Heart right ventricle (tissue), 16 donors: ENCODE results near the gene SOAT2. TPM values are rescaled to one million over a fixed set of nuclear protein-coding genes. Genes with fewer than 3 reads are reported as not detected.
A peak's percentile ranks its signal among the peaks of the same experiment; 100 is the strongest.

Experiments used
- ATAC-seq, 8 donors: fragments of 200-7000 bp; cut with Tn5 transposase; one replicate each; pipeline ENCODE4 v1.9.1; 2020; ENCODE audit warnings: mild to moderate bottlenecking in 8 of 8, moderate library complexity in 8 of 8, moderate number of reproducible peaks in 1 of 8
- DNase-seq, 2 donors: peaks; one replicate each; pipeline ENCODE4 v3.0.0-alpha.2; 2020
- H3K27ac ChIP-seq, 10 donors: fragments of 200-600 bp; sonication (generic) in 2 of 10; one replicate each; pipeline versions ENCODE4 v1.5.0 to v1.8.0; 2020 to 2022; ENCODE audit warnings: mild to moderate bottlenecking in 3 of 10
- H3K27me3 ChIP-seq, 7 donors: fragments of 200-600 bp; one replicate each; pipeline ENCODE4 v1.8.0; 2021 to 2022; ENCODE audit warnings: mild to moderate bottlenecking in 2 of 7
- H3K36me3 ChIP-seq, 9 donors: fragments of 200-600 bp; sonication (generic) in 1 of 9; one replicate each; pipeline versions ENCODE4 v1.5.0 to v1.8.0; 2020 to 2022; ENCODE audit warnings: mild to moderate bottlenecking in 2 of 9
- H3K4me1 ChIP-seq, 9 donors: fragments of 200-600 bp; sonication (generic) in 1 of 9; one replicate each; pipeline versions ENCODE4 v1.5.0 to v1.8.0; 2020 to 2022; ENCODE audit warnings: mild to moderate bottlenecking in 4 of 9
- H3K4me3 ChIP-seq, 10 donors: fragments of 200-600 bp; sonication (generic) in 2 of 10; one replicate each; pipeline versions ENCODE4 v1.5.0 to v1.8.0; 2020 to 2022; ENCODE audit warnings: mild to moderate bottlenecking in 7 of 10, moderate library complexity in 2 of 10
- H3K9me3 ChIP-seq, 11 donors: fragments of 200-600 bp in 10 of 11; sonication (generic) in 2 of 11; one replicate each; pipeline versions ENCODE4 v1.5.0 to v1.8.0; 2013 to 2022; ENCODE audit warnings: mild to moderate bottlenecking in 2 of 11, control low read depth in 1 of 11, moderate library complexity in 1 of 11
- WGBS, 2 donors: extraction: QIAGEN DNeasy Blood & Tissue Kit; methylation state at CpG; one replicate each; pipeline ENCODE4 v1.1.7; 2013; ENCODE audit warnings: inconsistent platforms in 1 of 2; 5-methylcytosine and 5-hydroxymethylcytosine counted together
- intact Hi-C, 10 donors: fragments of 100-400 bp; cut with DNase I; formaldehyde crosslinking; loops; one replicate each; pipeline versions ENCODE4 v1.11.1 to v1.14.2; 2022
- polyA plus RNA-seq, 2 donors: library from polyadenylated mRNA; stranded (reverse); fragments of 200-250 nt; gene quantifications; one replicate each; pipeline ENCODE4 v1.2.3, GENCODE V29; 2013
- total RNA-seq, 10 donors: library from RNA; stranded (reverse); fragmentation: NEBNext Ultra II Directional in 3 of 10; extraction: Animal tissue kit (Norgen Biotek cat#: 25700) in 3 of 10; gene quantifications; one replicate each; pipeline versions ENCODE4 v1.2.1 to v1.2.4, GENCODE V29; 2021 to 2023
- TF ChIP-seq, protein P1 (sequence below), 9 donors: fragments of 200-600 bp; sonication (generic) in 2 of 9; IDR thresholded peaks; one replicate each; pipeline versions ENCODE4 v1.5.0 to v1.8.0; 2021 to 2022; ENCODE audit warnings: antibody characterized with exemption in 9 of 9, mild to moderate bottlenecking in 5 of 9, moderate library complexity in 1 of 9
- donor health status: Arrhythmogenic right ventricular cardiomyopathy.
- donor health status: ischemic (EF 13 %, LVEDD 7.1; RV severe dilation, severe dysfunction).
- donor health status: healthy with polysubstance abuse.
- donor health status: DM: no; HTN: yes; CAD: no.
- donor health status: DM: no; HTN: no; CAD: no.
- donor health status: ischemic (EF 25% LVEDD 6.9; RV normal size, moderate dysfunction).
- donor health status: ischemic (EF 25% LVEDD 5.7; RV mildly dilated, moderate dysfunction).
- donor health status: healthy.
- donor health status: DM: yes; HTN: yes; CAD: no.
- donor health status: Ischemic cardiomyopathy.
- donor health status: ischemic (EF 35%, LVEDD 5.7; RV mildly dilated, moderate dysfunction).
- donor health status: nonischemic (EF 11% LVEDD 7.7; RV severe dilation, severe dysfunction).
- donor health status: DM: yes; HTN: yes; CAD: no.
- donor health status: PGD.
- donor health status: ischemic (EF 29% LVEDD 5.4; RV normal size, mild dysfunction).
- donor health status: nonischemic (EF 23%, LVEDD 6.1; RV moderate dilation, normal function).

Gene SOAT2
- total and polyA plus RNA-seq, 12 donors, result 0.03 TPM; not detected in 11

DNA sequence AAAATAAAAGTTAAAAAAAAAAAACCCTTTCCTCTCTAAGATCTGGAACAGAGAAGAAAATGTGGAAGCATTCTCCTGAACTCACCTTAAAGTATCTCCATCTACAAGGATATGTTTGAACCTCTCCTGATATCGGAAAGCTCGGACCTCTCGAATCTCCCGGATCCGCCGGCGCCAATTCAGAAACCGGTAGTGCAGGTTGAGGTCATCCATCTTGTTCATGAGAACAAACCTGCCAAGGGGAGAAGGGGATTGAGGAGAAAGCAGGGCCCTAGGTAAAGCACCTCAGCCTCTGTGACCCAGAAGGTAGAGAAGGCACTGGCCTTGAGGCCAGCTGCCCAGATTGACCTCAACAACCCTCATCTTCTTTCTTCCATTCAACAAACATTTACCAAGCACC is 26.3 kb upstream of the SOAT2 start:
- DNase-seq, result no peak
- Histone ChIP-seq H3K36me3 (peaks cover 0 to 51% (median 23%) of the 10 kb centered on the region in 9 donors), H3K27ac (peak overlapping the region in 1 of 10 donors; percentile 48), H3K4me3 (no peak overlapping the region), H3K9me3 (no peaks in the 10 kb centered on the region), H3K4me1 (peaks cover 21 to 63% (median 48%) of the 10 kb centered on the region in 9 donors), H3K27me3 (no peaks in the 10 kb centered on the region)
- intact Hi-C loops, result loop anchor here in 1 of 10 donors (10.0 kb wide), 1 partner anchor 218 kb away; the partner anchor contains the start of genes MYG1 and PFDN5
- ATAC-seq, result no peak
- WGBS, 2 donors, result 95 to 98% methylated on average over 8 of the region's 8 CpGs
- TF ChIP-seq, protein P1, sequence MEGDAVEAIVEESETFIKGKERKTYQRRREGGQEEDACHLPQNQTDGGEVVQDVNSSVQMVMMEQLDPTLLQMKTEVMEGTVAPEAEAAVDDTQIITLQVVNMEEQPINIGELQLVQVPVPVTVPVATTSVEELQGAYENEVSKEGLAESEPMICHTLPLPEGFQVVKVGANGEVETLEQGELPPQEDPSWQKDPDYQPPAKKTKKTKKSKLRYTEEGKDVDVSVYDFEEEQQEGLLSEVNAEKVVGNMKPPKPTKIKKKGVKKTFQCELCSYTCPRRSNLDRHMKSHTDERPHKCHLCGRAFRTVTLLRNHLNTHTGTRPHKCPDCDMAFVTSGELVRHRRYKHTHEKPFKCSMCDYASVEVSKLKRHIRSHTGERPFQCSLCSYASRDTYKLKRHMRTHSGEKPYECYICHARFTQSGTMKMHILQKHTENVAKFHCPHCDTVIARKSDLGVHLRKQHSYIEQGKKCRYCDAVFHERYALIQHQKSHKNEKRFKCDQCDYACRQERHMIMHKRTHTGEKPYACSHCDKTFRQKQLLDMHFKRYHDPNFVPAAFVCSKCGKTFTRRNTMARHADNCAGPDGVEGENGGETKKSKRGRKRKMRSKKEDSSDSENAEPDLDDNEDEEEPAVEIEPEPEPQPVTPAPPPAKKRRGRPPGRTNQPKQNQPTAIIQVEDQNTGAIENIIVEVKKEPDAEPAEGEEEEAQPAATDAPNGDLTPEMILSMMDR (IDR thresholded peaks at IDR 0.05), result no peak

GRCh38 chr12:53078425-53079225 is 24.7 kb upstream of the SOAT2 start:
- no peak for DNase-seq
- intact Hi-C loops, result loop anchor here in 2 of 10 donors (2.0 to 10.0 kb wide), 3 partner anchors 18 to 216 kb away; partner anchors contain the start of genes IGFBP6 (in 2 of the 2), MYG1 (in 1 of the 2) and PFDN5 (in 1 of the 2)

GRCh38 chr12:53079226-53080117 is 23.8 kb upstream of the SOAT2 start, which contains the start of gene SPRYD3:
SPRYD3 (minus strand) TSS chr12:53079390; CDS start chr12:53079333, 57 bp downstream.
- intact Hi-C loops, result loop anchor here in 3 of 10 donors (2.0 to 10.0 kb wide), 3 partner anchors 17 to 215 kb away; partner anchors contain the start of genes IGFBP6 (in 3 of the 3), MYG1 (in 1 of the 3) and PFDN5 (in 1 of the 3)
- H3K4me3 ChIP-seq, result peak within 1 kb of the TSS; percentile 55 to 95 (median 80)
- peaks cover 0 to 33% (median 23%) of the 10 kb centered on the region in 9 donors for H3K36me3 ChIP-seq
- H3K27me3 ChIP-seq, result no peaks in the 10 kb centered on the region
- TF ChIP-seq, protein P1 (IDR thresholded peaks at IDR 0.05), result no peak
- H3K9me3 ChIP-seq, result peaks cover 0 to 2% (median 0%) of the 10 kb centered on the region in 11 donors
- ATAC-seq (peak; percentile 98 to 100 (median 99)), DNase-seq (peak; percentile 96 to 97)
- peak within 1 kb of the TSS; percentile 86 to 98 (median 96) for H3K27ac ChIP-seq
- peaks cover 3 to 39% (median 24%) of the 10 kb centered on the region in 9 donors for H3K4me1 ChIP-seq
- 1% methylated on average over 63 to 67 of the region's 67 CpGs for WGBS, 2 donors

More at GRCh38 chr12:53078425-53079225, 24.7 kb upstream of the SOAT2 start:
- Histone ChIP-seq H3K4me3 (peak overlapping the region; percentile 36 to 95 (median 80)), H3K27me3 (no peaks in the 10 kb centered on the region), H3K9me3 (no peaks in the 10 kb centered on the region), H3K4me1 (peaks cover 12 to 47% (median 32%) of the 10 kb centered on the region in 9 donors), H3K27ac (peak overlapping the region; percentile 86 to 98 (median 96)), H3K36me3 (peaks cover 0 to 40% (median 23%) of the 10 kb centered on the region in 9 donors)
- TF ChIP-seq, protein P1 (IDR thresholded peaks at IDR 0.05), result no peak
- 19 to 22% methylated on average over 25 of the region's 25 CpGs for WGBS, 2 donors
- ATAC-seq, result peak in 3 of 8 donors; percentile 1 to 3 (median 2)
